Right lung (tissue), 5 donors: Measurements from ENCODE around the gene THYN1. TPM values are rescaled to one million over a fixed set of nuclear protein-coding genes. Genes with fewer than 3 reads are reported as not detected.

ENCODE experiments used
- DNase-seq, 2 donors: peaks; one replicate each; pipeline ENCODE4 v3.0.0-alpha.2; 2013
- polyA plus RNA-seq, 5 donors: library from polyadenylated mRNA; unstranded; fragments of 120-200 nt; gene quantifications; one replicate each; pipeline versions ENCODE4 v1.2.1 to v1.2.3, GENCODE V29; 2013; ENCODE audit warnings: inconsistent platforms in 1 of 5, low replicate concordance in 1 of 5; ENCODE audit not compliant: insufficient read length in 5 of 5, insufficient read depth in 1 of 5

The THYN1 gene
- polyA plus RNA-seq, 5 donors: 64.5 to 77.8 (median 76.5) TPM

- no peak for DNase-seq
These were observed 585 bp downstream of the THYN1 start for GRCh38 chr11:134252346-134253187.

- no peak for DNase-seq
These were observed 2.5 kb downstream of the THYN1 start for GRCh38 chr11:134250675-134251074.

GRCh38 chr11:134250246-134250645, 2.9 kb downstream of the THYN1 start:
- DNase-seq: no peak

GRCh38 chr11:134248910-134249480, 4.2 kb downstream of the THYN1 start:
- no peak for DNase-seq

GRCh38 chr11:134246678-134247077, 6.5 kb downstream of the THYN1 start:
- no peak for DNase-seq

GRCh38 chr11:134246100-134246499, 7.1 kb downstream of the THYN1 start:
- no peak for DNase-seq

GRCh38 chr11:134245434-134245833, 7.7 kb downstream of the THYN1 start:
- no peak for DNase-seq

GRCh38 chr11:134244593-134244992, 8.6 kb downstream of the THYN1 start:
- no peak for DNase-seq

GRCh38 chr11:134243913-134244312, 9.2 kb downstream of the THYN1 start:
- DNase-seq: no peak

- DNase-seq: no peak
These were observed 10.8 kb downstream of the THYN1 start for GRCh38 chr11:134242376-134242775.

- DNase-seq: no peak
These were observed 12.6 kb downstream of the THYN1 start for GRCh38 chr11:134240592-134240991.

- DNase-seq: no peak
These were observed 14.2 kb downstream of the THYN1 start for GRCh38 chr11:134238956-134239355.

- no peak for DNase-seq
These were observed 15.6 kb downstream of the THYN1 start for GRCh38 chr11:134237557-134237922.

GRCh38 chr11:134236834-134237556, 16.2 kb downstream of the THYN1 start:
- no peak for DNase-seq

GRCh38 chr11:134235399-134235798, 17.8 kb downstream of the THYN1 start:
- no peak for DNase-seq

- no peak for DNase-seq
These were observed 19.4 kb downstream of the THYN1 start for GRCh38 chr11:134233729-134234179.

- DNase-seq: no peak
These were observed 21.0 kb downstream of the THYN1 start for GRCh38 chr11:134231958-134232659.

- no peak for DNase-seq
These were observed 22.8 kb downstream of the THYN1 start for GRCh38 chr11:134230339-134230738.

GRCh38 chr11:134229126-134229790, 23.9 kb downstream of the THYN1 start:
- no peak for DNase-seq

GRCh38 chr11:134228625-134229024, 24.5 kb downstream of the THYN1 start:
- DNase-seq: no peak

- DNase-seq: no peak
These were observed 26.3 kb downstream of the THYN1 start for GRCh38 chr11:134226806-134227325.
